ENCODE data around the gene TAMALIN. TPM values are rescaled to one million over a fixed set of nuclear protein-coding genes. Genes with fewer than 3 reads are reported as not detected.
"Not testable (repeated sequence)": the region's sequence is repeated elsewhere in the genome, so short reads cannot be mapped to it uniquely, and the experiment has no call there.

TAMALIN gene
- polyA plus RNA-seq (ENCODE audit: insufficient read length in 10 of 10): 10 to 100 TPM; 13.3 to 21.0 (median 15.9) TPM
- long read RNA-seq, donor 1, transcript GRASP-201 (8 exons, 1,933 nt): major isoform, 9 of 9 reads
- long read RNA-seq, donor 1, partial matches to known transcripts: 0 of 9 reads
- long read RNA-seq, donor 1, other reads (novel, unspliced or antisense): 0 of 9 reads
- long read RNA-seq, donor 2, transcript GRASP-201 (8 exons, 1,933 nt): major isoform, 8 of 8 reads
- long read RNA-seq, donor 2, partial matches to known transcripts: 0 of 8 reads
- long read RNA-seq, donor 2, other reads (novel, unspliced or antisense): 0 of 8 reads
- long read RNA-seq, donor 3: 0 reads
- long read RNA-seq, donor 4, partial matches to known transcripts: 0 of 2 reads
- long read RNA-seq, donor 4, other reads (novel, unspliced or antisense): 0 of 2 reads
- long read RNA-seq, donor 5, transcript GRASP-201 (8 exons, 1,933 nt): major isoform, 10 of 11 reads
- long read RNA-seq, donor 5, partial matches to known transcripts: 0 of 11 reads
- long read RNA-seq, donor 5, other reads (novel, unspliced or antisense): 0 of 11 reads
- long read RNA-seq, donor 6, partial matches to known transcripts: 0 of 2 reads
- long read RNA-seq, donor 6, other reads (novel, unspliced or antisense): 0 of 2 reads
- long read RNA-seq, donor 7, transcript GRASP-201 (8 exons, 1,933 nt): major isoform, 6 of 9 reads
- long read RNA-seq, donor 7, partial matches to known transcripts: 0 of 9 reads
- long read RNA-seq, donor 7, other reads (novel, unspliced or antisense): 0 of 9 reads
- long read RNA-seq, donor 8, transcript GRASP-201 (8 exons, 1,933 nt): major isoform, 6 of 7 reads
- long read RNA-seq, donor 8, partial matches to known transcripts: 0 of 7 reads
- long read RNA-seq, donor 8, other reads (novel, unspliced or antisense): 0 of 7 reads
- long read RNA-seq, donor 9, partial matches to known transcripts: 0 of 3 reads
- long read RNA-seq, donor 9, other reads (novel, unspliced or antisense): 0 of 3 reads

DNA sequence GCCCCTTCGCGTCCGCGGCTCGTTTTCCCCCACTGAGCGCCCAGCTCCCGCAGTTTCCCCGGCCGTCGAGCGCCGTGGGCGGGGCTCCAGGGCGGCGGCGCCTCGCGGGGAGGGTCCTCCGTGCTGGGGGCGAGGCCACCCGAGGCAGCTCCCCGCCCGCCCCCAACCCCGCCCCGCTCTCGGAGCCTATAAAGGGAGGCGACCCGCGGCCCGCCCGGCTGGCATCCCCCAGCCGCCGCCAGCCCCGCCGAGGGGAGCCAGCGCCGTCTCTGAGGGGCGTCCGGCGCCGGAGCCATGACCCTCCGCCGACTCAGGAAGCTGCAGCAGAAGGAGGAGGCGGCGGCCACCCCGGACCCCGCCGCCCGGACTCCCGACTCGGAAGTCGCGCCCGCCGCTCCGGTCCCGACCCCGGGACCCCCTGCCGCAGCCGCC, at the start of gene TAMALIN:
TSS of gene TAMALIN (plus strand) at position 221 of the 432 bp plus-strand sequence. CDS start at position 295, 74 bp downstream.
- peak in 2 of 3 donors; percentile 86 to 91 for DNase-seq

DNA sequence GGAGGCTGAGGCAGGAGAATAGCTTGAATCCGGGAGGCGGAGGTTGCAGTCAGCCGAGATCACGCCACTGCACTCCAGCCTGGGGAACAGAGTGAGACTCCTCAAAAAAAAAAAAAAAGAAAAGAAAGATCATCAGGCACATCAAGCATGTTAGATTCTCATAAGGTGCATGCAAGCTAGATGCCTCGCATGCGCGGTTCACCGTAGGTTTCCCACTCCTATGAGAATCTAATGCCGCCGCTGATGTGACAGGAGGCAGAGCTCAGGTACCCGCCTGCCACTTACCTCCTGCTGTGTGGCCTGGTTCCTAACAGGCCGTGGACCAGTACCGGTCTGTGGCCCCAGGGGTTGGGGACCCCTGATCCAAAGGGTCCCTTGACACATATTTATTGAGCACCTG, 48.2 kb upstream of the TAMALIN start:
- no peak for DNase-seq

DNA sequence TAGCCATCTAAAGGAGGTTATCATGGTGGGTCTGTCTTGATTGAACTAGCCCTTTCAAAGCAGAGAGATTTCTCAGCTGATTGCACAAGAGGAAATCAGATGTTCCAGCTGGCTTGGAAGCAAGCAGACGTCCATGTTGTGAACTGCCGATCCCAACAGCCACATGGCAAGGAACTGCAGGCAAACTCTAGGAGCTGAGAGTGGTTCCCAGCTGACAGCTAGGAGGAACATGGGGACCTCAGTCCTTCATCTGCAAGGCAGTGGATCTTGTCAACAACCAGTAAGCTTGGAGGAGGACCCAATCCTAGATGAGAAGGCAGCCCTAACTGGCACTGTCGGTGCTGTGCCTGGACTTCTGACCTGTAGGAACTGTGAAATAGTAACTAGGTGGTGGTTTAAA, 47.5 kb upstream of the TAMALIN start:
- peak in 1 of 3 donors; percentile 24 for DNase-seq

DNA sequence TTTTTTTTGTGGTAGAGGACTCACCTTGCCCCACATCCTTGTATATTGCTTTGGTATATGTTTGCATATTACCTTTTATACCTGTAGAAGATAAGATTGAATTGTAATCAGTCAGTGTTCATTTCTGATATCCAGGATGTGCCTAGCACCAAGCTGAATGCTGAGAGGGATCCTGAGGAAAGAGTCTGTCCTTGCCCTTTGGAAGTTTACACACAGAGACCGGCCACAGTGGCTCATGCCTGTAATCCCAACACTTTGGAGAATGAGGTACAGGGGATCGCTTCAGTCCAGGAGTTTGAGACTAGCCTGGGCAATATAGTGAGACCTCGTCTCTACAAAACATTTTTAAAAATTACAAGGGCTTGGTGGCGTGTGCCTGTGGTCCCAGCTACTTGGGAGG, 46.8 kb upstream of the TAMALIN start:
- no peak for DNase-seq

DNA sequence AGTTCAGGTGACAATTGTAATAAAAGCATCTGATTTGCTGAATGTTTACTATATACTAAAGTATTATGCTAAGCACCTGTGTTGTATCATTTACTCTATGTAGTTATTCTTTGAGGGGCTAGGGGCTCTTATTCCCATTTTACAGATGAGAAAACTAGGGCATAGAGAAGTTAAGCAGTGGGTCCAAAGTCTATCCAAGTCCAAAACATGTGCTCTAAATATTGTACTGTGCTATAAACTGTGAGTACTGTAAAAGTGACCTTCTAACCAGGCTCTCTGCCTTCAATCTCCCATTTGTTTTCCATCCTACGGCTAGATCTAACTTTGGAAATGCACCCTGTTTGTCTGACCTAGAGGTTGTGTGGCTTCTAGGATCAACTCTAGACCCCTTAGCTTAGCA, 46.3 kb upstream of the TAMALIN start:
- no peak for DNase-seq

DNA sequence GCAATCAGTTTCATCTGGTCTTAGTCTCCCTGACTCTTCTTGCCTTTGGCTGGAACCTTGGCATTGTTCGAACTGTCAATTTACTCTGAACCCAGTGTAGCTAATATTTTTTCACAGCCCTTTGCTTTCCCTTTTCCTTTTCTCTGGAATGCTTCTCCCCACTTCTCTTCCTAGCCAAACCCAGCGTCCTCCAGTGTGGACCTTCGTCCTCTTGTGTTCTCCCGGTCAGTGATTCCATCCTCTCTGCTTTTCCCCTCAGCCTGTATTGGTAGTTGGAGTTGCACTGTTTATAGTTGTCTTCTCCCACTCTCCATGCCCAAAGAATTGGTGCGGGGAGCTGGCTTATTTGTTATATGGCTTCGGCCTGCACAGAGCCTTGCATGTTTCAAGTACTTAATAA, 45.9 kb upstream of the TAMALIN start:
- no peak for DNase-seq

DNA sequence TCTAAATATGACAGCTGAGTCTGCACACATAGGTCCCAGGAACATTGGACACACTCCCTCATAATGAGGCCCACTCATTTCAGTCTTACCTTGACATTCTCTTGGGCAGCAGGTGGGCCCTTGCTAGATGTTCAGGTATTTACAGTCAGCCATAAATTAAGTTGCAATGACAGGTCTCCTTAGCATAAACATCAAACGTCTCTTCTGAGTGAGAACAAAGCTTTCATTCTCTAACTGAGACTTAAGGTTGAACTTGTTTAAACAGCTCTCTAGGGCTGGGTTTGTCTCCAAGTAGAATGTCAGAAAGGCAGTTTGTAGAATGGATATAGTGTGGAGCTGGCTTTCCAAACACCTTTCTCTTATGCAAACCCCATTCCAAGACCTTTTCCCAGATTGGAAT, 44.9 kb upstream of the TAMALIN start:
- no peak for DNase-seq

DNA sequence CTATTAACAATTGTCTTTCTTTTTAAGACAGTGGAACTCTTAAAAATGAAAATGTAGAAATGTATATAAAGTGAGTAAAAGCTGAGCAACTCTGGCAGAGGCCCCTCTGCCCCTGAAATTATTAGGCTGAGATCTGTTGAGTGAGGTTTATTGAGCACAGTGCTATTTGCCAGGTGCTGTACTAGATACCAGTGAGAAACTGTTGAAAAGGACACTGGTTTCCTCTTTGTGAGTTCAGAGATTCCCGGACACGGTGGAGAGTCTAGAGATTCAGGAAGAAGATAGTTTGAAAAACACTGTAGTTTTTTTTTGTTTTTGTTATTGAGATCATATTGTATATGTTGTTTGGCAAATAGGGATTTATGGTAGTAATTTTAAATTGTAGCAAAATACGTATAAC, 44.0 kb upstream of the TAMALIN start:
- DNase-seq: no peak

DNA sequence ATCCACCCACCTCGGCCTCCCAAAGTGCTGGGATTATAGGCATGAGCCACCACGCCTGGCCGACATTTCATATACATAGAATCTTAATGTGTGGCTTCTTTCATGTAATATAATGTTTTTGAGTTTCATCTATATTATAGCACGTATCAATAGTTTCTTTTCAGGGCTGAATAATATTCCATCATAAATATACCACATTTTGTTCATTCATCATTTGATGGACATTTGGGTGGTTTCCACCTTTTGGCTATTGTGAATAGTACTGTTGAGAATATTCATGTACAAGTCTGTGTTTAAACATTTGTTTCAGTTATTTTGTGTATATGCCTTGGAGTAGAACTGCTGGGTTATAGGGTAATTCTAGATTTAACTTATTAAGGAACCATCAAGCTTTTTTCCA, 43.3 kb upstream of the TAMALIN start:
- DNase-seq: no peak

DNA sequence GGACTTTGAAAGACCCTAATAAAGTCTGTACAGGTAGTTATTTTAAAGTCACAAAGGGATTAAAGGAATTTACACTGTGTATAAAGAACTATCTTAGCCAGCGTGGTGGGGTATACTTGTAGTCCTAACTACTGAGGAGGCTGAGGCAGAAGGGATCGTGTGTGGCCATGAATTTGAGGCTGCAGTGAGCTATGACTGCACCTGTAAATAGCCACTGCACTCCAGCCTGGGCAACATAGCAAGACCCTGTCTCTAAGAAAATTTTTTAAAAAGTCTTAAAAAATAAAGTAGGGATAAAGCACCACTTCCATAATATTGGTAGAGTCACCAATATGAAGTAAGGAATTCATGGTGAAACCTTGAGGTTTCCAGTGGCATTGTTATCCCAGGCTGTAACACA, 37.1 kb upstream of the TAMALIN start:
- DNase-seq: no peak

DNA sequence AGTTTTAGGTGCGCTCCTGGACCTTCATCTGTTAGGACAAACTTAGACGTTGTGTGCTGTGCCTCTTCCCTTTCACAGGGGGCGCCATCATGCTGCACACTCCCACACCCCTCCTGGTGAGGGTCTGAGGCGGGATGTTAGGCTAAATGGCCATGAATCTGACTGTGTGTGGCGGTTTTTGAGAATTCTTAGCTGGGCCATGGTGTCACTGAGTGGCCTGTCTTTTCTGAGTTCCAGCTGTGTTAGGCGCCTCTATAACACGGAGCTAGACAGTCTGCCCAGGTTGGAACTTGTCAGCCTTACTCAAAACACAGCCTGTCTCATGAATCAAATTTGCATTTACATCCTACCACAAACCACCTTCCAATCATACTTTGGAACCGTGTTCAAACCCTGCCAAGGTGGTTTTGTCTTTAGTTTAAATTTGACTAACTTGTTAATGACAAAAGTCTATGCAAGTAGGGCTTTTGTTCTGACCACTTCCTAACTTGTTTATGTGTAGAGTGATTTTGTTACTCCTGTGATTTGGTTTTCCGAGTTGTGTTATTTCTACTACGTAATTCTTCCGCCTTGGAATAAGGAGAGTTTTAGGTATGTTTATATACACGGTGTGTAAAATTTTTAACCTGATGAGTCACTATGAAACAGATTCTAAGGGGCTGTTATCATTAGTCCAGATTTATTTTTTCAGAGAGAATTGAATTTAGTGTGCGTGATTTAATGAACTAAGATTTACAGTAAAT, 35.7 kb upstream of the TAMALIN start:
- peak in 1 of 3 donors; percentile 5 for DNase-seq

DNA sequence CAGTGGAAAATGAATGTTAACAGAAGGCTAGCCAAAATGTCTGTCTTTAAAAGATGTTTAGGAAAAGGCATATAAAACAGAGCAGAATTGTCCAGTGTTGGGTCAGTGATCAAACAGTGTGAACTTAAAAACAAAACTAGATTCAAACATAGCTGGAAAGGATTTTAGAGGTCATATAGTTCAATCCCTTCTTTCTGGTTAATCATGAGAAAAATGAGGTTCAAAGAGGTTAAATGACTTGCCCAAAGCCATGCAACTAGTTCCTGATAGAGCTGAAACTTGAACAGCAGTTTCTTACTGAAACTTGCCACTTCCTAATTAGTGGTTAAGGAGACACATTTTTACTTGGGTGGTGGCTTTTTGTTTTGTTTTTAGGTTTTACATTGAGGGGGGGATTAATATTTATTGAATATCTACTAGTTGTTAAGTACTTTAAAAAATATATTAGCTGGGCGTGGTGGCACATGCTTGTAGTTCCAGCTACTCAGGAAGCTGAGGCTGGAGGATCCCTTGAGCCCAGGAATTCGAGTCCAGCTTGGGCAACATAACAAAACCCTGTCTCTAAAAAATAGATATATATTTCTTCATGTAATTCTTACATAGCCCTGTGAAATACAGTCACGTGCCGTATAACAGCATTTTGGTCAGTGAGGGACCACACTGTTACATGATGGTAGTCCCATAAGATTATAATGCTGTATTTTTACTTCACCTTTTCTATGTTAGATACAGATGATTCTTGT, 34.9 kb upstream of the TAMALIN start:
- no peak for DNase-seq

DNA sequence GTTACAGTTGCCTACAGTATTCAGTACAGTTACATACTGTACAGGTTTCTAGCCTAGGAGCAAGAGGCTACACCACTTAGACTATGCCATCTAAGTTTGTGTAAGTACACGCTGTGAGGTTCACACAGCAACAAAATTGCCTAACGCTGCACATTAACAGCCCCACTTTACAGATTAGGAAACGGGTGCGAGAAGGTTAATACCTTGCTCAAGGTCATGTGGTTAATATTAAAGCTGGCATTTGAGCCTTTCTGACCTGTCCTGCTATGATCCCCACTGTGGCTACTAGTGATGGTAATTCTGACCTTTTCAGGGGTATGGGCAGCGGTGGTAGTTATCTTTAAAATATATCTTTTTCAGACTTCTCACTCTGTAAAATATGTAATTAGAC, 34.3 kb upstream of the TAMALIN start:
- no peak for DNase-seq

DNA sequence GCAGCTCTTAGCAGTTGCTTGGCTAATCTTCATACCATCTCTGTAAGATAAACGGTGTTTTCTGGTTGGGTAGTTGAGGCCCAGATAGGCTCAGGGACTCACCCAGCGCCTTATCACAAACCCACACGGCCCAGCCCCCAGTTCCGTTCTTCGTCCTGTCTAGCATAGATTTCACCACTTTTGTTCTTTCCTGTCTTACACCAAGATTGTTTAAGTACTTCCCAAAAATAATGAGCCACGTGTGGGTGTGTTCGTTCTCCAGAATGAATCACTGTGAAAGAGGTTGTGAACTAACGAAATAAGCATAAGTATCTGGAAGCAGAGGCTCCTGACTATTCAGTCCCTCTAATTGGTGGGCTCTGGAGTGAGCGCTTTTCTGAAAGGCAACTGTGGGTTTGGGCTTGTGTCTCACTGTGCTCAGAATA, 33.9 kb upstream of the TAMALIN start:
- no peak for DNase-seq

DNA sequence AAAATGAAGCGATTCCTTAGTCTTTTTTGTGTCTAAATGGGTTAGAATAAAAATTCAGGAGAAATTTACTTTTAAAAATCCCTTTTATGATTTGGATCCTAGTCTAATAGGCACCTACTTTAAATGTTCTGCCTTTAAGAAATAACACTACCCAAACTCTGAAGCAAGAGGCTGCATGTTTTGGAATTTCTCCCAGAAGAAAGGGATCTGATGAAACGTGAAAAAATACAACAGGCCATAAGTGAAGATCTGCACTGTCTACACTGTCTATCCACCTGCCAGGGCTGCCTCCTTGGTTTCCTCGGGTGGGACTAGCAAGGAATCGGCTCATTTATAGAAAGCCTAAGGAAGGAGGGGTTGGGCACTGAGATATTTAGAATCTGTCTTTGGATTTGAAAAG, 33.2 kb upstream of the TAMALIN start:
- DNase-seq: no peak

DNA sequence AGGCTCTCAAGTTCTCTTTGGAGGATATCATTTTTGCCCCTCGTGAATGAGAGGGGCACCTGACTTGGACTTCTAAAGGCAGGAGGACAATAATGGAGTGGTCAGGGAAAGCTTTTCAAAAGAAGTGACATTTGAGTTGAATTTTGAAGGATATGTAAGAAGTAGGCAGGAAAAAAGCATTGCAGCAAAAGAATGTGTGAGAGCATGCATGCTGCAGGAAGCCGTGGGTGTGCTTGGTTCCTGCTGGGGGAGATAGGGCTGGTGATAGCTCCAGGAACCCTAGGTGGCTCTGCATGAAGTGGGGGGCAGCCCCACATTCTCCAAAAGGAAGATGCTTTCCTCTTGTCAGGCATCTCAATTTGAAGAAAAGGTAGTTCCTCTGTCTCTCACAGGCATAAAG, 32.1 kb upstream of the TAMALIN start:
- DNase-seq: no peak

DNA sequence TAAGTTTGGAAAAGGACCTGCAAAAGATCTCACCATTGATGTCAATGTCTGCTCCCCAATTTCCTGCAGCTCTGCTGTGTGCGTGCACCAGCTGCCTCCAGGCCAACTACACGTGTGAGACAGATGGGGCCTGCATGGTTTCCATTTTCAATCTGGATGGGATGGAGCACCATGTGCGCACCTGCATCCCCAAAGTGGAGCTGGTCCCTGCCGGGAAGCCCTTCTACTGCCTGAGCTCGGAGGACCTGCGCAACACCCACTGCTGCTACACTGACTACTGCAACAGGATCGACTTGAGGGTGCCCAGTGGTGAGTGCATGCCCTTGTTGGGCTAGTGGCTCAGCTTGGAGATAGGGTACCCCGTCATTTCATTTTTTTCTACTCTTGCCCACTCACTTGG, 31.6 kb upstream of the TAMALIN start:
- no peak for DNase-seq

DNA sequence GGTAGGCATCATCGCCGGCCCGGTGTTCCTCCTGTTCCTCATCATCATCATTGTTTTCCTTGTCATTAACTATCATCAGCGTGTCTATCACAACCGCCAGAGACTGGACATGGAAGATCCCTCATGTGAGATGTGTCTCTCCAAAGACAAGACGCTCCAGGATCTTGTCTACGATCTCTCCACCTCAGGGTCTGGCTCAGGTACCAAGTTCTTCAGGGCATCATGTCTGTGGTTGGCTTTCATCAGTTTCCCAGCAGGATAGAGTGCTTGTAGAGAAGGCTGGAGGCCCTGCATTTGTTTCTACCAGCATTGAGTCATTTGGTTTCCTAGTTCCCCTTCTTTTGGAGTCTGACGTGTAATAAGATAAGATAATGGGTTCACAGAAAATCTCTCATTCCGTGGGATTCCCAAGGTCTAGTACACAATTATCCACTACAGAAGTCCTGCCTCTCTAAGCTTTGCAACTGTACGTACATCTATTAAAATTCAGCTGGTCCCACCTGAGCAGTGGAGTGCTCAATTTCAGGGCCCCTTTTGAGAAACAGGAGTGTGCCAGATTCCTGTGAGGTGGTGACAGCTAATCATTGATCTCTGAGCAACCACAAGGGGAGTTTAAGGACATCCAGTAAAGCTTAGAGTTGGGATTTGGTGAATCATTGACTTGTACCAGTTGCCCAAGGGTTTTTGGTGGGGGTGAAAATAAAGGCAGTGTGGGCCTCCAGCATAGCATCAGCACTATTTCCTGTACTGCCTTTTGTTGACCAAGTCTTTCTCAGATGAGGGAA, 30.2 kb upstream of the TAMALIN start:
- DNase-seq: peak in 1 of 3 donors; percentile 42

DNA sequence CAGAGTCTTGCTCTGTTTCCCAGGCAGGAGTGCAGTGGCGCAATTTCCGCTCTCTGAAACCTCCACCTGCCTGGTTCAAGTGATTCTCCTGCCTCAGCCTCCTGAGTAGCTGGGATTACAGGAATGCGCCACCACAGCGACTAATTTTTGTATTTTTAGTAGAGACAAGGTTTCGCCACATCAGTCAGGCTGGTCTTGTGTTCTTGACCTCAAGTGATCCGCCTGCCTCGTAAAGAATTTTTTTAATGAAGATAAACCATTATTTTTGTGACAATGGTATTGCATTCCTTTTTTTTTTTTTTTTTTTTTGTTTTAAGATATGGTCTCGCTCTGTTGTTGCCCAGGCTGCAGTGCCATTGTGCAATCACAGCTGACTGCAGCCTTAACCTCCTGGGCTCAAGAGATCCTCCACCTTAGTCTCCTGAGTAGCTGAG, 29.4 kb upstream of the TAMALIN start:
- no peak for DNase-seq

DNA sequence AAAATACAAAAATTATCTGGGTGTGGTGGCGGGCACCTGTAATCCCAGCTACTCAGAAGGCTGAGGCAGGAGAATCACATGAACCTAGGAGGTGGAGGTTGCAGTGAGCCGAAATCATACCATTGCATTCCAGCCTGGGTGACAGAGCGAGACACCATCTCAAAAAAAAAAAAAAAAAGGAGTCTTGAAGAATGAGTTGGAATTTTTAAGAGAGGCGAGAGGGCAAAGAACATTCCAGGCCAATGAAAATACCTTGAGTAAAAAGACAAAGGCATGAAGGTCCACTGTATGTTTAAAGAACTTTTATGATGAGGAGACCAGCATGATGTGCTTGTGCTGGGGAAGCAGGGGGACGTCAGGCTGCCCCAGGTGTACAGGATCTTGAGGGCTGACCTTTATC, 27.4 kb upstream of the TAMALIN start:
- DNase-seq: not testable (repeated sequence)

Data from muscle of back (tissue), 13 donors.